AG09309 (cell line): ENCODE results near the gene PLEKHM3.

Source experiments
- DNase-seq: peaks from one replicate; pipeline ENCODE4 v3.0.0-alpha.2; 2010; ENCODE audit warnings: low read depth
- H3K4me3 ChIP-seq: 2 replicates; pipeline ENCODE4 v1.5.1; 2011; ENCODE audit warnings: mild to moderate bottlenecking, low read depth, low read length, moderate library complexity; ENCODE audit not compliant: control insufficient read depth
- CTCF ChIP-seq: IDR thresholded peaks from 2 replicates; pipeline ENCODE4 v1.5.1; 2011; ENCODE audit warnings: mild to moderate bottlenecking, low read depth, low read length, inconsistent platforms; ENCODE audit not compliant: insufficient read depth, control insufficient read depth; ENCODE audit errors: missing control alignments

The PLEKHM3 gene

GRCh38 chr2:207876842-207877535 is 148.3 kb downstream of the PLEKHM3 start:
- no peak for TF ChIP-seq CTCF
- DNase-seq, result no peak
- no peak overlapping the region for H3K4me3 ChIP-seq

- no peak for TF ChIP-seq CTCF
- no peak overlapping the region for H3K4me3 ChIP-seq
- no peak for DNase-seq
These were observed 149.7 kb downstream of the PLEKHM3 start for GRCh38 chr2:207875473-207876212.

GRCh38 chr2:207873794-207874193 is 151.5 kb downstream of the PLEKHM3 start:
- DNase-seq, result no peak
- H3K4me3 ChIP-seq, result no peak overlapping the region
- TF ChIP-seq CTCF, result no peak

GRCh38 chr2:207871911-207872310 is 153.4 kb downstream of the PLEKHM3 start:
- no peak for TF ChIP-seq CTCF
- H3K4me3 ChIP-seq, result no peak overlapping the region
- no peak for DNase-seq

- no peak for TF ChIP-seq CTCF
- H3K4me3 ChIP-seq, result no peak overlapping the region
These were observed 153.8 kb downstream of the PLEKHM3 start for GRCh38 chr2:207871506-207871905.

GRCh38 chr2:207870814-207871213 is 154.5 kb downstream of the PLEKHM3 start:
- no peak overlapping the region for H3K4me3 ChIP-seq
- no peak for DNase-seq
- no peak for TF ChIP-seq CTCF

More at GRCh38 chr2:207871506-207871905, 153.8 kb downstream of the PLEKHM3 start:
- DNase-seq, result no peak
